ENCODE results near the gene ATP6V0A1. TPM values are rescaled to one million over a fixed set of nuclear protein-coding genes. Genes with fewer than 3 reads are reported as not detected.

The ATP6V0A1 gene
- total and polyA plus RNA-seq, 2 donors (not counting 3 experiments of a cell fraction or from before 2014, with no cell fraction given), result 37.3 to 49.2 TPM

GRCh38 chr17:42456223-42457106 lies 2.2 kb upstream of the ATP6V0A1 start:
- Histone ChIP-seq H3K9me3 (replicated peaks; ENCODE audit: control insufficient read depth, insufficient read depth, low read length) (no peaks in the 10 kb centered on the region), H3K36me3 (ENCODE audit: control insufficient read depth in 2 of 2, extremely low read depth in 1 of 2, insufficient read depth in 2 of 2, low read length in 2 of 2) (no peaks in the 10 kb centered on the region), H3K4me3 (replicated peaks in 1 of 3; ENCODE audit: insufficient read depth in 1 of 3, low read depth in 1 of 3, low read length in 3 of 3) (no peak overlapping the region), H4K20me1 (replicated peaks; ENCODE audit: control insufficient read depth, extremely low read depth, insufficient read depth, low read length) (peaks cover 2% of the 10 kb centered on the region), H3K9me1 (replicated peaks; ENCODE audit: control insufficient read depth, extremely low read depth, insufficient read depth, low read length) (no peaks in the 10 kb centered on the region), H3K4me2 (ENCODE audit: insufficient read depth, low read length) (peak overlapping the region; percentile 75), H3K9ac (replicated peaks; ENCODE audit: extremely low read depth, insufficient read depth, low read length) (peak overlapping the region; percentile 6), H2AFZ (ENCODE audit: low read depth, low read length) (peak overlapping the region; percentile 65), H3K79me2 (ENCODE audit: control insufficient read depth, insufficient read depth, low read length) (peaks cover 8% of the 10 kb centered on the region), H3K27ac (ENCODE audit: insufficient read depth, low read depth, low read length) (peak overlapping the region; percentile 14), H3K27me3 (ENCODE audit: control insufficient read depth in 2 of 2, insufficient read depth in 2 of 2, low read length in 2 of 2) (no peaks in the 10 kb centered on the region), H3K4me1 (ENCODE audit: control insufficient read depth, extremely low read depth, insufficient read depth, low read length) (peaks cover 37% of the 10 kb centered on the region)
- intact Hi-C loops (cut with micrococcal nuclease) (loop anchor here (5.0 kb wide), 1 partner anchor 49 kb away; no protein-coding TSS in a partner anchor), dilution Hi-C loops (cut with MboI; ENCODE audit: extremely low pct_ligation_motif_present, low sequenced_read_pairs) (no loop called here)
- TF ChIP-seq MAX (IDR thresholded peaks at IDR 0.05; ENCODE audit: insufficient read depth, insufficient read length), result no peak
- TF ChIP-seq FOS (IDR thresholded peaks at IDR 0.05; ENCODE audit: borderline replicate concordance, insufficient read depth, low read length), result no peak
- TF ChIP-seq CTCF (IDR thresholded peaks at IDR 0.05; ENCODE audit: extremely low read depth in 1 of 2, insufficient read depth in 1 of 2, low read depth in 1 of 2, low read length in 2 of 2), result no peak
- no peak for TF ChIP-seq MYC (IDR thresholded peaks at IDR 0.05; ENCODE audit: low read depth, low read length)
- TF ChIP-seq JUN (IDR thresholded peaks at IDR 0.05; ENCODE audit: borderline replicate concordance, insufficient read depth, insufficient read length, low read depth), result no peak
- TF ChIP-seq EZH2 (IDR thresholded peaks at IDR 0.05; ENCODE audit: borderline replicate concordance, low read depth, low read length, severe bottlenecking), result no peak
- TF ChIP-seq POLR2A (IDR thresholded peaks at IDR 0.05; ENCODE audit: low read depth, low read length), result no peak
- TF ChIP-seq GATA2 (IDR thresholded peaks at IDR 0.05; ENCODE audit: insufficient read depth, insufficient read length, low read depth, low read length), result peak; percentile 16
- peak; percentile 39 for TF ChIP-seq POLR2AphosphoS5 (IDR thresholded peaks at IDR 0.05; ENCODE audit: insufficient read depth, low read depth, low read length)
- ChIA-PET POLR2A (interaction anchor here (0.9 to 2.5 kb wide), 3 partner anchors 14 to 68 kb away, joined by 3 to 7 read pairs (median 4); partner anchors contain the start of genes CAVIN1 and STAT3), CTCF (interaction anchor here (0.6 to 2.0 kb wide), 8 partner anchors 15 to 61 kb away, joined by 3 to 13 read pairs (median 6); partner anchors contain the start of gene CAVIN1)
- no TSS peak for BruUV-seq (replicated peaks)
- FAIRE-seq, result peak; percentile 82
- DNase-seq (ENCODE audit: low read depth, low spot score), result peak; percentile 88

Measured in endothelial cell of umbilical vein (primary cell).